B cell (primary cell): Measurements from ENCODE around the gene CRYBG3. TPM values are rescaled to one million over a fixed set of nuclear protein-coding genes. Genes with fewer than 3 reads are reported as not detected.

Experiments
- ATAC-seq: fragments of 200-7000 bp; cut with Tn5 transposase; one replicate; pipeline ENCODE4 v1.10.0; 2021; ENCODE audit warnings: low read depth, mild to moderate bottlenecking, moderate number of reproducible peaks, moderate library complexity
- CTCF ChIA-PET: fragments of 350-600 bp; sonication (Branson Sonifier 250); formaldehyde crosslinking; loops from one replicate; lab custom pipeline; 2021; ENCODE audit warnings: antibody characterized with exemption, inconsistent platforms; lab: Charles Lee
- POLR2A ChIA-PET: fragments of 350-600 bp; sonication (Branson Sonifier 250); formaldehyde crosslinking; loops from one replicate; lab custom pipeline; 2021; ENCODE audit warnings: antibody characterized with exemption; lab: Charles Lee
- DNase-seq: peaks from one replicate; pipeline ENCODE4 v3.0.0; 2013
- H2AFZ ChIP-seq: 2 replicates; pipeline ENCODE4 v1.6.1; 2012; ENCODE audit warnings: mild to moderate bottlenecking, low read depth, low read length; ENCODE audit not compliant: insufficient read depth, poor library complexity, severe bottlenecking
- H3K27ac ChIP-seq, 2 donors: 1 replicate in 1 of 2; 2 replicates in 1 of 2; pipeline ENCODE4 v1.5.1; 2012 to 2013; ENCODE audit warnings: low read length in 2 of 2, mild to moderate bottlenecking in 2 of 2, moderate library complexity in 1 of 2
- H3K27me3 ChIP-seq, 4 experiments: fragments of 200-600 bp in 1 of 4; sonication (generic) in 1 of 4; replicated peaks in 1 of 4; 1 replicate in 2 of 4; 2 replicates in 2 of 4; pipeline versions ENCODE4 v1.6.1 to v1.7.0; 2013 to 2016; ENCODE audit warnings: low read length in 3 of 4, mild to moderate bottlenecking in 2 of 4, mixed read lengths in 1 of 4, moderate library complexity in 1 of 4; ENCODE audit not compliant: insufficient read depth in 4 of 4, control insufficient read depth in 3 of 4; ENCODE audit errors: control extremely low read depth in 1 of 4
- H3K36me3 ChIP-seq, 2 experiments: replicated peaks in 1 of 2; 1 replicate in 1 of 2; 2 replicates in 1 of 2; pipeline versions ENCODE4 v1.6.1 to v1.7.1; 2013; ENCODE audit warnings: low read length in 1 of 2; ENCODE audit not compliant: insufficient read depth in 2 of 2, control insufficient read depth in 1 of 2; ENCODE audit errors: control extremely low read depth in 1 of 2, extremely low read depth in 1 of 2
- H3K4me1 ChIP-seq, 2 donors: fragments of 200-600 bp in 1 of 2; sonication (generic) in 1 of 2; 1 replicate in 1 of 2; 2 replicates in 1 of 2; pipeline versions ENCODE4 v1.5.1 to v1.6.1; 2013 to 2017; ENCODE audit warnings: low read length in 2 of 2; ENCODE audit not compliant: control insufficient read depth in 2 of 2, insufficient read depth in 2 of 2
- H3K4me2 ChIP-seq: replicated peaks from 2 replicates; pipeline ENCODE3; 2012; ENCODE audit warnings: mild to moderate bottlenecking, low read depth, low read length; ENCODE audit not compliant: poor library complexity, severe bottlenecking
- H3K4me3 ChIP-seq, 5 experiments: fragments of 200-600 bp in 1 of 5; sonication (generic) in 1 of 5; 1 replicate in 3 of 5; 2 replicates in 2 of 5; pipeline versions ENCODE4 v1.5.1 to v1.7.0; 2011 to 2016; ENCODE audit warnings: low read length in 4 of 5, mild to moderate bottlenecking in 4 of 5, low read depth in 2 of 5, control low read depth in 1 of 5, moderate library complexity in 1 of 5; ENCODE audit not compliant: insufficient read depth in 1 of 5; ENCODE audit errors: control extremely low read depth in 1 of 5, extremely low read depth in 1 of 5
- H3K79me2 ChIP-seq: fragments of 200-600 bp; sonication (generic); one replicate; pipeline ENCODE4 v1.6.0; 2016; ENCODE audit warnings: low read length; ENCODE audit not compliant: control insufficient read depth, insufficient read depth
- H3K9ac ChIP-seq: fragments of 200-600 bp; sonication (generic); 2 replicates; pipeline ENCODE4 v1.6.1; 2017; ENCODE audit warnings: mild to moderate bottlenecking, low read length, moderate library complexity
- H3K9me3 ChIP-seq, 3 donors: one replicate each; pipeline versions ENCODE4 v1.6.1 to v1.7.1; 2013; ENCODE audit warnings: low read length in 2 of 3; ENCODE audit not compliant: control insufficient read depth in 2 of 3, insufficient read depth in 1 of 3; ENCODE audit errors: control extremely low read depth in 1 of 3
- H4K20me1 ChIP-seq: 2 replicates; pipeline ENCODE4 v1.6.0; 2012; ENCODE audit warnings: mild to moderate bottlenecking, low read length; ENCODE audit not compliant: insufficient read depth, control insufficient read depth, poor library complexity, severe bottlenecking
- H3K27ac Mint-ChIP-seq: one replicate; pipeline ENCODE4 v1.8.0; 2021; ENCODE audit warnings: mixed read lengths
- H3K27me3 Mint-ChIP-seq: one replicate; pipeline ENCODE4 v1.8.0; 2021; ENCODE audit warnings: mixed read lengths
- H3K4me1 Mint-ChIP-seq: one replicate; pipeline ENCODE4 v1.8.0; 2021; ENCODE audit warnings: mixed read lengths
- H3K4me3 Mint-ChIP-seq: one replicate; pipeline ENCODE4 v1.8.0; 2021; ENCODE audit warnings: mixed read lengths
- H3K9me3 Mint-ChIP-seq: one replicate; pipeline ENCODE4 v1.8.0; 2022; ENCODE audit warnings: mixed read lengths; ENCODE audit not compliant: insufficient read depth
- EZH2 ChIP-seq: IDR thresholded peaks from 2 replicates; pipeline ENCODE4 v1.6.1; 2012; ENCODE audit warnings: borderline replicate concordance, low read depth, mild to moderate bottlenecking, moderate library complexity, low read length; ENCODE audit not compliant: insufficient read depth, poor library complexity, severe bottlenecking
- WGBS: methylation state at CpG from one replicate; pipeline ENCODE4 v1.1.5; 2013; ENCODE audit warnings: missing lambda C conversion rate; ENCODE audit not compliant: insufficient coverage; 5-methylcytosine and 5-hydroxymethylcytosine counted together
- intact Hi-C: fragments of 100-400 bp; cut with micrococcal nuclease; formaldehyde crosslinking; loops from one replicate; pipeline ENCODE4 v1.10.0; 2022
- polyA plus RNA-seq: library from polyadenylated mRNA; depleted of rRNA; stranded (reverse); fragments of >200 nt; gene quantifications from 2 replicates; pipeline ENCODE4 v1.2.3, GENCODE V29; 2012
- total RNA-seq, 2 donors: library from RNA; stranded (reverse); fragments of 120-200 nt in 1 of 2; gene quantifications; 1 replicate in 1 of 2; 2 replicates in 1 of 2; pipeline versions ENCODE4 v1.2.3 to v1.2.4, GENCODE V29; 2013 to 2022
- TF ChIP-seq, protein P1 (sequence below): fragments of 200-600 bp; IDR thresholded peaks from one replicate; pipeline ENCODE4 v1.8.0; 2022; ENCODE audit warnings: antibody characterized with exemption, mild to moderate bottlenecking

CRYBG3 gene
- total and polyA plus RNA-seq, 2 donors (not counting 1 experiment from before 2014, with no cell fraction given), result 2.2 to 3.0 TPM

DNA sequence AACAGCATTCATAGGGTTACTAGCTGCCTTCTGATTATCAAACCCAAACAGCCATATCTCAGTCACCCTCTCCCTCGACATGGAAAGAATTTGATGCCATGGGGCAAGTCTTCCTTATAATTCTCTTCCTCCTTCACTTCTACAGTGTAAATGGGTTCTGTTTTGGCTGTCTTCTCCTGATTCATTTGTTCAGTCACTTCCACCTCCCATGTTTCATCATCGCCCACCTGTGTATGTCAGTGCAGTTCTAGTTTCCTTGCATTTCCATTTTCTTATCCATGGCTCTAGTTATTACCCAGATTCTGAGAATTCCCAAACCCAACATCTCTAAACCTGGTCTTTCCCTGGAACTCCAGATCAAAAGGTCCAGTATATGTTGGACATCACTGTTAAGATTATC, 109.4 kb downstream of the CRYBG3 start:
- H3K27me3 Mint-ChIP-seq, result no peaks in the 10 kb centered on the region
- H3K4me1 ChIP-seq, result no peaks in the 10 kb centered on the region
- ChIA-PET CTCF (no interaction called here), POLR2A (no interaction called here)
- intact Hi-C loops, result no loop called here
- no peak overlapping the region for H3K4me2 ChIP-seq
- H3K4me1 Mint-ChIP-seq, result no peaks in the 10 kb centered on the region
- no peak for ATAC-seq
- 100% methylated on average over 1 of the region's 2 CpGs for WGBS
- DNase-seq, result no peak
- H3K27me3 ChIP-seq, result no peaks in the 10 kb centered on the region
- no peak overlapping the region for H3K4me3 ChIP-seq
- no peaks in the 10 kb centered on the region for H3K9me3 ChIP-seq
- H3K27ac ChIP-seq, result no peak overlapping the region
- no peak overlapping the region for H3K9ac ChIP-seq
- H3K9me3 Mint-ChIP-seq, result no peaks in the 10 kb centered on the region
- H3K4me3 Mint-ChIP-seq, result no peak overlapping the region
- H4K20me1 ChIP-seq, result no peaks in the 10 kb centered on the region
- no peaks in the 10 kb centered on the region for H3K79me2 ChIP-seq
- TF ChIP-seq, protein P1, sequence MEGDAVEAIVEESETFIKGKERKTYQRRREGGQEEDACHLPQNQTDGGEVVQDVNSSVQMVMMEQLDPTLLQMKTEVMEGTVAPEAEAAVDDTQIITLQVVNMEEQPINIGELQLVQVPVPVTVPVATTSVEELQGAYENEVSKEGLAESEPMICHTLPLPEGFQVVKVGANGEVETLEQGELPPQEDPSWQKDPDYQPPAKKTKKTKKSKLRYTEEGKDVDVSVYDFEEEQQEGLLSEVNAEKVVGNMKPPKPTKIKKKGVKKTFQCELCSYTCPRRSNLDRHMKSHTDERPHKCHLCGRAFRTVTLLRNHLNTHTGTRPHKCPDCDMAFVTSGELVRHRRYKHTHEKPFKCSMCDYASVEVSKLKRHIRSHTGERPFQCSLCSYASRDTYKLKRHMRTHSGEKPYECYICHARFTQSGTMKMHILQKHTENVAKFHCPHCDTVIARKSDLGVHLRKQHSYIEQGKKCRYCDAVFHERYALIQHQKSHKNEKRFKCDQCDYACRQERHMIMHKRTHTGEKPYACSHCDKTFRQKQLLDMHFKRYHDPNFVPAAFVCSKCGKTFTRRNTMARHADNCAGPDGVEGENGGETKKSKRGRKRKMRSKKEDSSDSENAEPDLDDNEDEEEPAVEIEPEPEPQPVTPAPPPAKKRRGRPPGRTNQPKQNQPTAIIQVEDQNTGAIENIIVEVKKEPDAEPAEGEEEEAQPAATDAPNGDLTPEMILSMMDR, result no peak
- no peak for TF ChIP-seq EZH2
- no peaks in the 10 kb centered on the region for H3K36me3 ChIP-seq
- H2AFZ ChIP-seq, result no peak overlapping the region
- H3K27ac Mint-ChIP-seq, result no peak overlapping the region

DNA sequence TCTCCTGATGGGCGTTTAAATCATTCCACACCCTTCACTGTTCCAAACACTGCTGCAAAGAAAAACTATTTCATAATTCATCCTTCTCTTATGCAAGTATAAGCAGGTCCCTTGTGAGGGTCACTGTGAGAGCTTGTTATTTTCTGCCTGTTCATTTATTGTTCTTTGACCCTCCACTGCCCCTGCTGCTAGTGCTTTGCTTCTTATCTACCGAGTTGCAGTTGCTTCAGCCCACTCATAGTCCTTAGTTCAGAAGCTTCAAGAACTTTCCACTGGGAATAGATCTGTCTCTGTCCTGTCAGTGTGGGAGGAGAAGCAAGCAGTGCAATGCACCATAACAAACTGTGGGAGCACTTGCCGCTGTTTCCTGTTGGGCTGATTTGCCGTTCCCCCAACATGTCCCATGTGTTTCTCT, 110.6 kb downstream of the CRYBG3 start:
- WGBS, result 95% methylated on average over 2 of the region's 4 CpGs
- H3K4me2 ChIP-seq, result no peak overlapping the region

More for the DNA sequence above, 110.6 kb downstream of the CRYBG3 start:
- no peak overlapping the region for H3K27ac Mint-ChIP-seq
- no peak overlapping the region for H3K9ac ChIP-seq
- H3K9me3 ChIP-seq, result no peaks in the 10 kb centered on the region
- H4K20me1 ChIP-seq, result no peaks in the 10 kb centered on the region
- no peak overlapping the region for H2AFZ ChIP-seq
- no peak overlapping the region for H3K27ac ChIP-seq
- no peaks in the 10 kb centered on the region for H3K27me3 Mint-ChIP-seq
- H3K4me1 ChIP-seq, result no peaks in the 10 kb centered on the region
- no peak overlapping the region for H3K4me3 Mint-ChIP-seq
- ATAC-seq, result no peak
- no peaks in the 10 kb centered on the region for H3K9me3 Mint-ChIP-seq
- H3K36me3 ChIP-seq, result no peaks in the 10 kb centered on the region
- TF ChIP-seq, protein P1, result no peak
- TF ChIP-seq EZH2, result no peak
- H3K79me2 ChIP-seq, result no peaks in the 10 kb centered on the region
- H3K4me1 Mint-ChIP-seq, result no peaks in the 10 kb centered on the region
- intact Hi-C loops, result no loop called here
- ChIA-PET CTCF (no interaction called here), POLR2A (no interaction called here)
- no peak overlapping the region for H3K4me3 ChIP-seq
- no peaks in the 10 kb centered on the region for H3K27me3 ChIP-seq
- no peak for DNase-seq
